Measurements from ENCODE around the gene PDE11A.

DNA sequence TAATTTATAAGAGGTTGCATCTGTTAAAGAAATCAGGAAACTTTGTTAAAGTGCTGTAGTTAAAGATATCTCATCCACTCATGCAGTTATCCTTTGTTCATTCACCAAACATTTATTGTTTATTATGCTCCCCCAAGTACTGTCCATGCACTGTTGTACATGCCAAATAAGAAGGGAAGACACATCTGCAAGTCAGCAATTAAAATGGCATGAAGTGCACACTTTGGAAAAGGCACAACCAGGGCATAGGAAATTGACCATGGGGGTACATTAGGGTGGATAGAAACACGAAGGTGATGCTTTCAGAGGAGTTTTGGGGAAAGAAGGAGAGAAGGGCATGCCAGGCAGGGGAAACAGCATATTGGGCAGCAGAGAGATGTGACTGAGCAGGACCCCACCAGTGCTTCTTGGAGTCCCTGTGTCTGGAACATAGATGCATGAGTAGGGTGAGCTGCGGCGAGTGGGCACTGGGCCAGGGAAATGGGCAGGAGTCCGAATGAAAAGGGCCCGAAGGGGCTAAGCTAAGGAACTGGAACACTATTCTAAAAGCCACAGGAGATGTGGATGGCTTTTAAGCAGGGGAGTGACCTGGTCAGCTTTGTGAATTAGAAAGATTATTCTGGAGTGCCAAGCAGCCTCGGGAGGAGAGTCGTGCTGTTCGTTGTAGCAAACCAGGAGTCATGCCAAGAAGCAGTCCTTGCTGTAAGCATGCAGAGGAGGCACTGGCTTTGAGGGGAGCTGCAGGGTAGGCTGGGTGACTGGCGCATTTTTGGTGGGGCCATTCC lies 363.7 kb downstream of the PDE11A start:
- TF ChIP-seq TAF1 (IDR thresholded peaks at IDR 0.05; ENCODE audit: low read depth, low read length) (no peak), POLR2A (IDR thresholded peaks at IDR 0.05; ENCODE audit: low read depth, low read length) (no peak), POLR2AphosphoS5 (IDR thresholded peaks at IDR 0.05; ENCODE audit: low read depth, low read length) (no peak), POU2F2 (IDR thresholded peaks at IDR 0.05; ENCODE audit: low read depth, low read length) (no peak), SPI1 (IDR thresholded peaks at IDR 0.05; ENCODE audit: low read depth, low read length) (no peak)
